Erythroblast (primary cell): Measurements from ENCODE around the gene DENND1C.

Source experiments
- GATA1 ChIP-seq: IDR thresholded peaks from 2 replicates; pipeline ENCODE4 v1.6.1; 2011; ENCODE audit warnings: low read depth, mild to moderate bottlenecking, control low read depth, low read length, moderate library complexity
- POLR2A ChIP-seq: IDR thresholded peaks from 2 replicates; pipeline ENCODE4 v1.6.1; 2011; ENCODE audit warnings: mild to moderate bottlenecking, low read length

DNA sequence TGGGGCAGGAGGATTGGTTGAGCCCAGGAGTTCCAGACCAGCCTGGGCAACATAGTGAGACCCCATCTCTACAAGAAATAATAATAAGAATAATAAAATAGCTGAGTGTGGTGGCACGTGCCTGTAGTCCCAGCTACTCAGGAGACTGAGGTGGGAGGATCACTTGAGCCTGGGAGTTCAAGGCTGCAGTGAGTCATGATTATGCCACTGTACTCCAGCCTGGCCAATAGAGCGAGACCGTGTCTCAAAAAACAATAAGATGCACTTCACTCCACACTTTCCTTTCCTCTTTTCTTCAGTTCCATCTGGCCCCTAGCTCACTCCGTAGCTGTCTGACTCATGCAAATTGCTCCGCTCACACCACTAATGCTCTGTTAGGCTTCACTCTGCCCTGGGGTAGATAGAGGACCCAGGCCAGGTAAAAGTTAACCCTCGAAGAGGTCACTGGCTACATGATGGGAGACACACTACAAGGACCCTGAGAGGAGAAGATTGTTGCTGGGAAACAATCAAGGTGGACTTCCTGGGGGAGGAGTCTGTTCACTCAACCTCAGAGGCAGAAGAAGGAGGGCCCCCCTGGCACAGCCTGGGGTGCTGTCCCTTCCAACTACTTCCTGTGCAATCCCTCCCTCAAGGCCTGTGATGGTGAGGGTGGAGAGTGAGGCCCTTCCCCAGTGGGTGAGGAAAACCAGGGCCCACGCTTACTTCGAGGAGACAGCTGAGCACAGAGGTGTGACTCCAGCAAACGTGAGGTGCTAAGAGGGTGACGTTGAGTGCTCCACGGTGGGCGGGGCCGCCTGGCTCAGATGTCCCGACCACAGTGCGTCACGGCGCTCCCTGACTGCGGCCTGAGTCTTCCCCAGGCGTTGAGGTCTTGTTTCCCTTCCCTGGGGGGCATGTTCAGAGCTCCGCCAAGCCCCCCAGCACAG, 40.4 kb upstream of the DENND1C start:
- TF ChIP-seq POLR2A (no peak), GATA1 (no peak)
